Mucosa of descending colon (tissue), 3 donors: ENCODE data around the gene CNTN4. TPM values are rescaled to one million over a fixed set of nuclear protein-coding genes. Genes with fewer than 3 reads are reported as not detected.

ENCODE experiments used
- ATAC-seq: fragments of 200-7000 bp; cut with Tn5 transposase; one replicate; pipeline ENCODE4 v1.9.1; 2020; ENCODE audit warnings: mild to moderate bottlenecking, moderate library complexity
- DNase-seq, 3 donors: peaks; one replicate each; pipeline ENCODE4 v3.0.0-alpha.2; 2020
- H3K36me3 ChIP-seq: fragments of 200-600 bp; one replicate; pipeline ENCODE4 v1.8.0; 2021; ENCODE audit warnings: low read depth, mild to moderate bottlenecking
- H3K4me1 ChIP-seq: fragments of 200-600 bp; one replicate; pipeline ENCODE4 v1.8.0; 2021; ENCODE audit warnings: low read depth, mild to moderate bottlenecking
- H3K4me3 ChIP-seq: fragments of 200-600 bp; one replicate; pipeline ENCODE4 v1.8.0; 2021; ENCODE audit warnings: mild to moderate bottlenecking
- H3K9me3 ChIP-seq: fragments of 200-600 bp; one replicate; pipeline ENCODE4 v1.8.0; 2021; ENCODE audit warnings: mild to moderate bottlenecking
- intact Hi-C, 2 donors: fragments of 100-400 bp; cut with DNase I in 1 of 2; cut with micrococcal nuclease in 1 of 2; formaldehyde crosslinking; loops; one replicate each; pipeline versions ENCODE4 v1.11.0 to v1.11.1; 2022; cut with DNase I, micrococcal nuclease
- total RNA-seq, 3 donors: library from RNA; stranded (reverse); fragmentation: NEBNext Ultra II Directional in 2 of 3; extraction: Animal tissue kit (Norgen Biotek cat#: 25700) in 2 of 3; gene quantifications; one replicate each; pipeline versions ENCODE4 v1.2.1 to v1.2.4, GENCODE V29; 2021 to 2023
- TF ChIP-seq, protein P1 (sequence below): fragments of 200-600 bp; IDR thresholded peaks from one replicate; pipeline ENCODE4 v1.8.0; 2022; ENCODE audit warnings: antibody characterized with exemption, mild to moderate bottlenecking
- donor health status: DM: no; HTN: no; CAD: no; lungs with moderate emphysema.
- donor health status: DM: no; HTN: no; CAD: no.
- donor health status: DM: no; HTN: yes; CAD: no.

Gene CNTN4
- total RNA-seq, 3 donors from 2014 or later: 7.8 to 41.1 (median 13.4) TPM

GRCh38 chr3:3069723-3070122, 971.1 kb downstream of the CNTN4 start:
- Histone ChIP-seq H3K4me3 (no peak overlapping the region), H3K36me3 (no peaks in the 10 kb centered on the region), H3K9me3 (no peaks in the 10 kb centered on the region), H3K4me1 (no peaks in the 10 kb centered on the region)
- DNase-seq: no peak
- TF ChIP-seq, protein P1, sequence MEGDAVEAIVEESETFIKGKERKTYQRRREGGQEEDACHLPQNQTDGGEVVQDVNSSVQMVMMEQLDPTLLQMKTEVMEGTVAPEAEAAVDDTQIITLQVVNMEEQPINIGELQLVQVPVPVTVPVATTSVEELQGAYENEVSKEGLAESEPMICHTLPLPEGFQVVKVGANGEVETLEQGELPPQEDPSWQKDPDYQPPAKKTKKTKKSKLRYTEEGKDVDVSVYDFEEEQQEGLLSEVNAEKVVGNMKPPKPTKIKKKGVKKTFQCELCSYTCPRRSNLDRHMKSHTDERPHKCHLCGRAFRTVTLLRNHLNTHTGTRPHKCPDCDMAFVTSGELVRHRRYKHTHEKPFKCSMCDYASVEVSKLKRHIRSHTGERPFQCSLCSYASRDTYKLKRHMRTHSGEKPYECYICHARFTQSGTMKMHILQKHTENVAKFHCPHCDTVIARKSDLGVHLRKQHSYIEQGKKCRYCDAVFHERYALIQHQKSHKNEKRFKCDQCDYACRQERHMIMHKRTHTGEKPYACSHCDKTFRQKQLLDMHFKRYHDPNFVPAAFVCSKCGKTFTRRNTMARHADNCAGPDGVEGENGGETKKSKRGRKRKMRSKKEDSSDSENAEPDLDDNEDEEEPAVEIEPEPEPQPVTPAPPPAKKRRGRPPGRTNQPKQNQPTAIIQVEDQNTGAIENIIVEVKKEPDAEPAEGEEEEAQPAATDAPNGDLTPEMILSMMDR: no peak
- intact Hi-C loops: no loop called here
- ATAC-seq: no peak

DNA sequence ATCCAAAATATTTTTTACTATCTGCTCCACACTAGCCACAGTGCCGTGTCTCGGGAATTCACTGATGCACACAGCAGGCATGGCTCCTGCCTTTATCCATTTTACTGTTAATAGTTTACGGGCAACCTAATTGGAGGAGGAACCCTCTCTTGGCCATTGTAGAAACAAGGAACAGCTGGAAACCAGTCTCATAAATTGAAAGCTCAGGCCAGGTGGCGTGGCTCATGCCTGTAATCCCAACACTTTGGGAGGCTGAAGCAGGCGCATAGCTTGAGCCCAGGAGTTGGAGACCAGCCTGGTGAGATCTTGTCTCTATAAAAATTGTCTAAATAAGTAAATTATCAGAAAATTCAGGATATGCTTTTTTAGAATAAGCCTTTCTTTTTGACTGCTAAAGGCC, 972.5 kb downstream of the CNTN4 start:
- H3K36me3 ChIP-seq: no peaks in the 10 kb centered on the region
- H3K4me3 ChIP-seq: no peak overlapping the region
- no peak for ATAC-seq
- no peaks in the 10 kb centered on the region for H3K4me1 ChIP-seq
- intact Hi-C loops: no loop called here
- TF ChIP-seq, protein P1: no peak
- no peaks in the 10 kb centered on the region for H3K9me3 ChIP-seq
- no peak for DNase-seq

- no peaks in the 10 kb centered on the region for H3K36me3 ChIP-seq
- no peak for ATAC-seq
- H3K4me3 ChIP-seq: no peak overlapping the region
- intact Hi-C loops: no loop called here
- H3K9me3 ChIP-seq: no peaks in the 10 kb centered on the region
- TF ChIP-seq, protein P1: no peak
- DNase-seq: no peak
- no peaks in the 10 kb centered on the region for H3K4me1 ChIP-seq
These were observed 976.0 kb downstream of the CNTN4 start for GRCh38 chr3:3074551-3075257.

DNA sequence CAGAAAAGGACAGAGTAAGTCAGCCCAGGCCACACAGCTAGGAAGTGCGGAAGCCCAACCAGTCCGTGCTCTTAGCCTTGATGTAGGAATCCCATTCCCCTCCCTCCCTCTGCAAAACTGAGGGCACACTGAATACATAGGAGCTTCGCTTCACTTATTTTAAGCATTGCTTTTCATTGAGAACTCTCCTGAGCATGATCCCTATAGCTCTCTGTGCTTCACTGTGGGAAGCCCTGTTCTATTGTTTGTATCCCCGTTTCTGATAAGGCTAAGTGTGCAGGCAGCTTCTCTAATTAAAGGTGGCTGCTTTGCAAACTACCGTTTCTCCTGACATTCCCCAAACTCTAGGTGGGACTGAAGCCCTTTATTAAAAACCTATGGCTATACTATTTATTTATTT, 981.6 kb downstream of the CNTN4 start:
- Histone ChIP-seq H3K36me3 (no peaks in the 10 kb centered on the region), H3K4me1 (no peaks in the 10 kb centered on the region), H3K9me3 (no peaks in the 10 kb centered on the region), H3K4me3 (no peak overlapping the region)
- DNase-seq (no peak), ATAC-seq (no peak)
- TF ChIP-seq, protein P1: no peak
- intact Hi-C loops: no loop called here

DNA sequence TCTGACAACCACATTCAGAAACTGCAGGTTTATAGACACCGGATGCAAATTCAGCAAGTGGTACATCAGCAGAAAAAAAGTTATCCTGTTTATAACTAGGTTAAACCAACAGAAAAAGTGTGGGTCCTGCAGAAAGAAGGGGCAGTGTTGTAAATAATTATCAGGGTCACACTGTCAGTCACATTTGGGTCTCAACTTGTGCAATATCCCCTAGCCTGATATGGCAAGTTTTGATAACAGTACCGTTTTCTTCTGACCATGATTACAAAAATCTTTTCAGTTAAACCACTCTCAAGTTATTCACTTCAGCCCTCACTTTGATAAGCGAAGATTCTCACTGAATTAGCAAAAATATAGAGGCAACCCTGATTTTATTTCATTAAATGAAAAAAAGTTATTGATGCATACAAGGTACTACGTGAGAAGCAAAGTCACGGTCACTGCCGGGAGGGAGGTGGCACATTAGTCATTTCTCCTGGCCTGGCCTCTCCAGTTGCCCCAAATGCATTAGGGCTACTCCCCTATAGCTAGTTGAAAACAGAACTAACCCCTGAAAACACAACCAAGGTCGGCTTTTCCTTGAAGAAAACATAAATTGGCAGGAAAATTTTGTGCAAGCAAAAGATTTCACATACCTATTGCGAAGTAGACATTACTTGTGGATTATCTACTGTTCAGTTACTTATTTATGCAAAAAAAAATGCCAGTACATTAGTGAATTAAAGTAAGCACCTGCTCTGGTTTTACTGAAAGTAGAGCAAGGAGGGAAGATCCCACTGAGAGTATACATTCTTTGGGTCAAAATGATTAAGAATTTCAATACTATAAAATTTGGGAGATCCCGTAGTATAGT, 982.9 kb downstream of the CNTN4 start:
- intact Hi-C loops: no loop called here
- ATAC-seq (no peak), DNase-seq (no peak)
- Histone ChIP-seq H3K4me3 (no peak overlapping the region), H3K9me3 (no peaks in the 10 kb centered on the region), H3K36me3 (no peaks in the 10 kb centered on the region), H3K4me1 (no peaks in the 10 kb centered on the region)
- TF ChIP-seq, protein P1: no peak
